H1 (cell line): Measurements from ENCODE around the gene PIGM. TPM values are rescaled to one million over a fixed set of nuclear protein-coding genes. Genes with fewer than 3 reads are reported as not detected.

Source experiments
- CTCF ChIA-PET: fragments of 300-600 bp; sonication (Branson Sonifier 250); formaldehyde crosslinking; loops from one replicate; lab custom pipeline; 2021; ENCODE audit not compliant: partially characterized antibody; lab: Charles Lee
- POLR2A ChIA-PET: fragments of 300-600 bp; sonication (Branson Sonifier 250); formaldehyde crosslinking; loops from one replicate; lab custom pipeline; 2021; ENCODE audit warnings: inconsistent platforms; ENCODE audit not compliant: partially characterized antibody; lab: Charles Lee
- DNase-seq, 2 experiments: peaks; one replicate each; pipeline versions ENCODE4 v3.0.0 to v3.0.0-alpha.2; 2010 to 2022; ENCODE audit warnings: low spot score in 2 of 2, low read depth in 1 of 2, mixed read lengths in 1 of 2
- FAIRE-seq: peaks from 2 replicates; lab custom pipeline; 2011; peaks lifted over from hg19 to GRCh38; lab: Jason Lieb, UNC
- H2AFZ ChIP-seq: 2 replicates; pipeline ENCODE4 v1.8.1; 2012; ENCODE audit warnings: low read length, inconsistent platforms
- H2AK5ac ChIP-seq: 2 replicates; pipeline ENCODE4 v1.6.1; 2013; ENCODE audit warnings: low read depth, low read length
- H2BK120ac ChIP-seq: replicated peaks from 2 replicates; pipeline ENCODE3; 2013; ENCODE audit warnings: low read depth, low read length, inconsistent platforms
- H2BK12ac ChIP-seq: 2 replicates; pipeline ENCODE4 v1.6.1; 2013; ENCODE audit warnings: low read depth, low read length
- H2BK15ac ChIP-seq: 2 replicates; pipeline ENCODE4 v1.6.1; 2013; ENCODE audit warnings: low read length
- H2BK20ac ChIP-seq: 2 replicates; pipeline ENCODE4 v1.6.1; 2013; ENCODE audit warnings: low read length
- H2BK5ac ChIP-seq: 2 replicates; pipeline ENCODE4 v1.6.1; 2013; ENCODE audit warnings: low read depth, low read length
- H3K14ac ChIP-seq: 2 replicates; pipeline ENCODE4 v1.6.1; 2013; ENCODE audit warnings: inconsistent platforms; ENCODE audit not compliant: insufficient read length
- H3K18ac ChIP-seq: 2 replicates; pipeline ENCODE4 v1.6.1; 2013; ENCODE audit warnings: low read length; ENCODE audit errors: extremely low read depth
- H3K23ac ChIP-seq: 2 replicates; pipeline ENCODE4 v1.6.1; 2013; ENCODE audit warnings: inconsistent platforms; ENCODE audit not compliant: insufficient read length
- H3K23me2 ChIP-seq: 2 replicates; pipeline ENCODE4 v1.6.1; 2013; ENCODE audit warnings: low read depth, low read length
- H3K27ac ChIP-seq: 2 replicates; pipeline ENCODE4 v1.6.1; 2011; ENCODE audit warnings: low read depth, low read length, inconsistent platforms
- H3K27me3 ChIP-seq, 4 experiments: replicated peaks in 1 of 4; 1 replicate in 1 of 4; 2 replicates in 3 of 4; pipeline versions ENCODE4 v1.6.1 to v1.8.1; 2011 to 2013; ENCODE audit warnings: low read length in 3 of 4, mild to moderate bottlenecking in 3 of 4, inconsistent platforms in 2 of 4, mixed read lengths in 2 of 4, moderate library complexity in 1 of 4; ENCODE audit not compliant: control insufficient read depth in 3 of 4, insufficient read depth in 3 of 4; ENCODE audit errors: extremely low read depth in 1 of 4
- H3K36me3 ChIP-seq, 4 experiments: 2 replicates each; pipeline versions ENCODE4 v1.6.1 to v1.8.1; 2011 to 2013; ENCODE audit warnings: mild to moderate bottlenecking in 4 of 4, low read length in 3 of 4, moderate library complexity in 2 of 4, control low read depth in 1 of 4, inconsistent platforms in 1 of 4; ENCODE audit not compliant: insufficient read depth in 4 of 4, control insufficient read depth in 2 of 4
- H3K4ac ChIP-seq: replicated peaks from 2 replicates; pipeline ENCODE3; 2013; ENCODE audit warnings: low read length, low read depth, mixed read lengths, inconsistent platforms; ENCODE audit not compliant: insufficient read length
- H3K4me1 ChIP-seq, 4 experiments: replicated peaks in 1 of 4; 1 replicate in 1 of 4; 2 replicates in 3 of 4; pipeline versions ENCODE4 v1.6.1 to v1.8.1; 2011 to 2013; ENCODE audit warnings: low read length in 3 of 4, inconsistent platforms in 2 of 4, mixed read lengths in 1 of 4; ENCODE audit not compliant: insufficient read depth in 4 of 4, control insufficient read depth in 3 of 4
- H3K4me2 ChIP-seq, 2 experiments: 2 replicates each; pipeline versions ENCODE4 v1.6.1 to v1.8.1; 2011 to 2013; ENCODE audit warnings: low read depth in 2 of 2, low read length in 2 of 2, control low read depth in 1 of 2, inconsistent platforms in 1 of 2, mild to moderate bottlenecking in 1 of 2; ENCODE audit not compliant: insufficient read depth in 1 of 2
- H3K4me3 ChIP-seq, 4 experiments: fragments of 200-600, 300-600 bp in 1 of 4; sonication (generic), shearing (Covaris generic), sonication (Bioruptor Twin) in 1 of 4; 2 replicates each; pipeline versions ENCODE4 v1.5.1 to v1.8.1; 2011 to 2016; ENCODE audit warnings: low read length in 4 of 4, low read depth in 3 of 4, control low read depth in 2 of 4, inconsistent platforms in 2 of 4, mild to moderate bottlenecking in 2 of 4, mixed read lengths in 1 of 4, moderate library complexity in 1 of 4; ENCODE audit not compliant: insufficient read depth in 2 of 4; ENCODE audit errors: extremely low read depth in 1 of 4
- H3K56ac ChIP-seq: replicated peaks from 2 replicates; pipeline ENCODE3; 2013; ENCODE audit warnings: low read depth, mild to moderate bottlenecking, mixed read lengths, low read length, inconsistent platforms; ENCODE audit not compliant: insufficient read length
- H3K79me1 ChIP-seq: 2 replicates; pipeline ENCODE4 v1.6.1; 2013; ENCODE audit warnings: low read depth, low read length, control low read depth
- H3K79me2 ChIP-seq, 2 experiments: 2 replicates each; pipeline versions ENCODE4 v1.6.1 to v1.8.1; 2012 to 2013; ENCODE audit warnings: low read length in 2 of 2, mild to moderate bottlenecking in 2 of 2, inconsistent platforms in 1 of 2; ENCODE audit not compliant: insufficient read depth in 2 of 2, control insufficient read depth in 1 of 2
- H3K9ac ChIP-seq, 4 experiments: replicated peaks in 1 of 4; 1 replicate in 1 of 4; 2 replicates in 3 of 4; pipeline versions ENCODE4 v1.6.1 to v1.8.1; 2011 to 2013; ENCODE audit warnings: low read depth in 3 of 4, low read length in 3 of 4, control low read depth in 2 of 4, mild to moderate bottlenecking in 2 of 4, moderate library complexity in 2 of 4, inconsistent platforms in 1 of 4; ENCODE audit errors: extremely low read depth in 1 of 4
- H3K9me3 ChIP-seq, 2 experiments: 2 replicates each; pipeline versions ENCODE4 v1.6.1 to v1.8.1; 2012 to 2013; ENCODE audit warnings: mild to moderate bottlenecking in 2 of 2, moderate library complexity in 2 of 2, control low read depth in 1 of 2, inconsistent platforms in 1 of 2, low read depth in 1 of 2, low read length in 1 of 2, mixed read lengths in 1 of 2; ENCODE audit not compliant: insufficient read depth in 2 of 2
- H4K20me1 ChIP-seq, 2 experiments: replicated peaks in 1 of 2; 2 replicates each; pipeline versions ENCODE3 to v1.8.1; 2011 to 2013; ENCODE audit warnings: inconsistent platforms in 2 of 2, low read length in 2 of 2, mild to moderate bottlenecking in 1 of 2; ENCODE audit not compliant: insufficient read depth in 2 of 2, control insufficient read depth in 1 of 2
- H4K5ac ChIP-seq: 2 replicates; pipeline ENCODE4 v1.6.1; 2013; ENCODE audit warnings: low read length, low read depth, mixed read lengths, inconsistent platforms; ENCODE audit not compliant: insufficient read length
- H4K8ac ChIP-seq: 2 replicates; pipeline ENCODE4 v1.8.0; 2013; ENCODE audit warnings: mild to moderate bottlenecking, moderate library complexity, low read length, inconsistent platforms; ENCODE audit not compliant: insufficient read depth; ENCODE audit errors: extremely low read depth
- H4K91ac ChIP-seq: replicated peaks from 2 replicates; pipeline ENCODE3; 2013; ENCODE audit warnings: low read length, mixed read lengths, inconsistent platforms; ENCODE audit not compliant: insufficient read length
- CBX5 ChIP-seq: fragments of 300-800, 300-1000 bp; sonication (generic); IDR thresholded peaks from 2 replicates; pipeline ENCODE4 v1.7.1; 2016; ENCODE audit warnings: antibody characterized with exemption, low read length, low read depth
- CHD1 ChIP-seq: IDR thresholded peaks from 2 replicates; pipeline ENCODE4 v1.6.1; 2012; ENCODE audit warnings: low read depth, low read length, improper control_type of control experiment
- CTBP2 ChIP-seq: IDR thresholded peaks from 2 replicates; pipeline ENCODE4 v1.7.0; 2011; ENCODE audit warnings: borderline replicate concordance, mild to moderate bottlenecking, moderate library complexity, mixed read lengths, low read length; ENCODE audit not compliant: insufficient read depth, insufficient read length
- GTF2F1 ChIP-seq: IDR thresholded peaks from 2 replicates; pipeline ENCODE4 v1.6.1; 2012; ENCODE audit warnings: low read depth, low read length, improper control_type of control experiment, borderline replicate concordance
- JUND ChIP-seq: IDR thresholded peaks from 2 replicates; pipeline ENCODE4 v1.6.1; 2011; ENCODE audit warnings: mild to moderate bottlenecking, improper control_type of control experiment, low read length
- MAX ChIP-seq: IDR thresholded peaks from 2 replicates; pipeline ENCODE4 v1.6.1; 2012; ENCODE audit warnings: inconsistent platforms
- NRF1 ChIP-seq: IDR thresholded peaks from 2 replicates; pipeline ENCODE4 v1.6.1; 2011; ENCODE audit warnings: mild to moderate bottlenecking, low read depth, low read length, improper control_type of control experiment
- RAD21 ChIP-seq, 2 experiments: IDR thresholded peaks in 1 of 2; conservative IDR thresholded peaks in 1 of 2; 2 replicates each; pipeline ENCODE4 v1.6.1; 2011; ENCODE audit warnings: low read depth in 2 of 2, low read length in 2 of 2, improper control_type of control experiment in 1 of 2, inconsistent platforms in 1 of 2, mild to moderate bottlenecking in 1 of 2, moderate library complexity in 1 of 2
- SAP30 ChIP-seq: fragments of 300-600 bp; sonication (generic); IDR thresholded peaks from 2 replicates; pipeline ENCODE4 v1.7.1; 2012; ENCODE audit warnings: low read length, moderate library complexity, mild to moderate bottlenecking, inconsistent platforms; ENCODE audit not compliant: insufficient read depth, insufficient replicate concordance
- WGBS, 2 experiments: shearing (Covaris generic) in 1 of 2; methylation state at CpG; one replicate each; pipeline versions ENCODE4 v1.1.6 to v1.1.7; 2013 to 2015; ENCODE audit warnings: low lambda C conversion rate in 2 of 2, mixed read lengths in 2 of 2, inconsistent platforms in 1 of 2, low coverage in 1 of 2, missing lambda C conversion rate in 1 of 2; ENCODE audit not compliant: insufficient replicate concordance in 2 of 2, insufficient coverage in 1 of 2, insufficient read length in 1 of 2; ENCODE audit errors: extremely low coverage in 1 of 2, missing lambda C conversion rate in 1 of 2; 5-methylcytosine and 5-hydroxymethylcytosine counted together
- polyA plus RNA-seq, 7 experiments: library from polyadenylated mRNA; depleted of rRNA in 3 of 7; stranded (reverse) in 5 of 7; unstranded in 2 of 7; fragments of >200 nt in 5 of 7; fragments of 200-250 nt in 2 of 7; gene quantifications; 1 replicate in 5 of 7; 2 replicates in 1 of 7; 4 replicates in 1 of 7; pipeline versions ENCODE4 v1.2.1 to v1.2.3, GENCODE V29; 2011 to 2013; ENCODE audit warnings: missing spikeins in 2 of 7, mixed read lengths in 2 of 7
- total RNA-seq: library from RNA; stranded (reverse); fragmentation: NEBNext Ultra II Directional; extraction: Animal tissue kit (Norgen Biotek cat#: 25700); gene quantifications from 2 replicates; pipeline ENCODE4 v1.2.1, GENCODE V29; 2021
- TF ChIP-seq, protein P1 (sequence below): IDR thresholded peaks from 2 replicates; pipeline ENCODE4 v1.6.1; 2012; ENCODE audit warnings: inconsistent platforms

PIGM gene
- total and polyA plus RNA-seq, 2 of the 8 experiments (the other 6 are each of a cell fraction or from before 2014, with no cell fraction given) = 5.4 to 6.0 TPM

DNA sequence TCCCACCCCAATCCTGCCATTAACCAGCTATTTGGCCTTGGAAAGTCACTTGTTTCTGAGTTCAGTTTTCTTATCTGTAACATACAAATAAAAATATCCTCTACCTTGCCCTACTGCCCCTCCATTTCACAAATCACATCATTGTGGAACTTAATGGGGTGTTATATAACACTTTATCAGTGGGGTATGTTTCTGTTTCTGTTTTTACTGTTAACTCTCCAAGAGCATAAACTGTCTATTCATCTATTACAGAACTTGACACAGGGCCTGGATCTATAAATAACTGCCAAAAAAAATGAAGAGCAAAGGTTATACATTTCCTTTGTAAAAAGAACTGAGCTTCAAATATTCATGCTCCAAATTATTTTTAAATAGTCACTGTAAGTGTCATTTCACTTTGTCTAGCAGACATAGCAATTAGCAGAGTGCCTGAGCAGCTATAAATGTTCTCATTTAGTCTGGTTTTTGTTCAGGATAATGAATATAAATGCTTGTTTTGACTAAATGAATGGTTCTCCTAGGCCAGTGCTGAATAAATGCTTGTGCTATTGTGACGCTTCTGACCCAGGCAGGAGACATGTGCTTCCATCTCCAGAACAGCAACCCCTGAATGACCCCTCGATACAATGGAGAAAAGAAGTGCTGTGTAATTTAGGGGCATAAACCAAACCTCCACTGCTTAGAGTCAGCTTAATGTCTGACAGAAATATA lies 7.4 kb downstream of the PIGM start:
- no peak overlapping the region for H2BK12ac ChIP-seq
- H3K9me3 ChIP-seq = no peaks in the 10 kb centered on the region
- H2AK5ac ChIP-seq = no peak overlapping the region
- ChIA-PET POLR2A (interaction anchor here (0.7 to 1.0 kb wide), 2 partner anchors 8 to 50 kb away, joined by 4 to 7 read pairs; no protein-coding TSS in a partner anchor), CTCF (interaction anchor here (11.8 kb wide), 1 partner anchor 18 kb away, joined by 129 read pairs; no protein-coding TSS in a partner anchor)
- DNase-seq = no peak
- H3K4ac ChIP-seq = no peak overlapping the region
- no peak overlapping the region for H3K9ac ChIP-seq
- no peak overlapping the region for H2BK120ac ChIP-seq
- H3K4me2 ChIP-seq = no peak overlapping the region
- H4K91ac ChIP-seq = no peak overlapping the region
- H3K23me2 ChIP-seq = no peaks in the 10 kb centered on the region
- H3K4me3 ChIP-seq = no peak overlapping the region
- no peak overlapping the region for H3K18ac ChIP-seq
- H3K79me1 ChIP-seq = no peaks in the 10 kb centered on the region
- H2AFZ ChIP-seq = no peak overlapping the region
- no peak overlapping the region for H3K27ac ChIP-seq
- no peaks in the 10 kb centered on the region for H3K27me3 ChIP-seq
- H4K20me1 ChIP-seq = no peaks in the 10 kb centered on the region
- no peak for FAIRE-seq
- no peak overlapping the region for H3K23ac ChIP-seq
- WGBS, 2 experiments = 89% methylated on average over 2 of the region's 2 CpGs; no CpG with 5 or more reads in 1 of the 2 experiments
- no peak overlapping the region for H4K8ac ChIP-seq
- no peak overlapping the region for H2BK5ac ChIP-seq
- no peak overlapping the region for H3K14ac ChIP-seq
- H2BK15ac ChIP-seq = no peak overlapping the region
- no peak overlapping the region for H3K56ac ChIP-seq
- no peak overlapping the region for H2BK20ac ChIP-seq
- H3K4me1 ChIP-seq = no peaks in the 10 kb centered on the region; a peak in 1 of 7 replicates
- TF ChIP-seq, protein P1, sequence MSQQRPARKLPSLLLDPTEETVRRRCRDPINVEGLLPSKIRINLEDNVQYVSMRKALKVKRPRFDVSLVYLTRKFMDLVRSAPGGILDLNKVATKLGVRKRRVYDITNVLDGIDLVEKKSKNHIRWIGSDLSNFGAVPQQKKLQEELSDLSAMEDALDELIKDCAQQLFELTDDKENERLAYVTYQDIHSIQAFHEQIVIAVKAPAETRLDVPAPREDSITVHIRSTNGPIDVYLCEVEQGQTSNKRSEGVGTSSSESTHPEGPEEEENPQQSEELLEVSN = no peak
- TF ChIP-seq MAX (no peak), GTF2F1 (no peak), CTBP2 (no peak), CHD1 (no peak), SAP30 (no peak), RAD21 (IDR thresholded peaks at IDR 0.05 in 1 of 2, conservative IDR thresholded peaks at IDR 0.05 in 1 of 2; ENCODE audit: low read depth in 2 of 2, low read length in 2 of 2) (no peak), NRF1 (no peak), JUND (no peak), CBX5 (no peak)
- no peaks in the 10 kb centered on the region; a peak in 1 of 8 replicates for H3K36me3 ChIP-seq
- H4K5ac ChIP-seq = no peak overlapping the region
- H3K79me2 ChIP-seq = peaks cover 0 to 4% of the 10 kb centered on the region in 2 experiments; a peak in 2 of 4 replicates
